ENCODE measurements around the gene PAPOLA. TPM values are rescaled to one million over a fixed set of nuclear protein-coding genes. Genes with fewer than 3 reads are reported as not detected.

PAPOLA gene
- total RNA-seq, 1 donor from 2014 or later = 207 TPM

Other genes with a start within 250 kb of the PAPOLA start
- gene BDKRB1, start 246.2 kb upstream of the PAPOLA start, total RNA-seq = 1.4 TPM
- 35.8 TPM for gene ATG2B, start 139.0 kb upstream of the PAPOLA start, total RNA-seq
- gene GSKIP, start 138.9 kb upstream of the PAPOLA start, total RNA-seq = 15.6 TPM
- 1.5 TPM for gene AK7, start 110.3 kb upstream of the PAPOLA start, total RNA-seq